Adrenal gland (tissue), 12 donors: ENCODE results near the gene MPG. TPM values are rescaled to one million over a fixed set of nuclear protein-coding genes. Genes with fewer than 3 reads are reported as not detected.

Experiments
- DNase-seq, 7 donors: peaks; one replicate each; pipeline ENCODE4 v3.0.0-alpha.2; 2019 to 2020
- H3K27ac ChIP-seq, 5 donors: fragments of 200-600 bp; sonication (generic) in 4 of 5; 1 replicate in 3 of 5; 2 replicates in 2 of 5; pipeline versions ENCODE4 v1.5.1 to v1.8.0; 2016 to 2020; ENCODE audit warnings: mild to moderate bottlenecking in 1 of 5
- H3K27me3 ChIP-seq: fragments of 200-600 bp; 2 replicates; pipeline ENCODE4 v1.8.0; 2021
- H3K36me3 ChIP-seq, 2 donors: fragments of 200-600 bp; replicated peaks in 1 of 2; 1 replicate in 1 of 2; 2 replicates in 1 of 2; pipeline versions ENCODE4 v1.5.1 to v1.8.0; 2018 to 2022
- H3K4me1 ChIP-seq, 2 donors: fragments of 200-600 bp; replicated peaks in 1 of 2; 1 replicate in 1 of 2; 2 replicates in 1 of 2; pipeline versions ENCODE4 v1.5.1 to v1.8.0; 2018 to 2021
- H3K4me3 ChIP-seq, 4 donors: fragments of 200-600 bp; sonication (generic) in 3 of 4; one replicate each; pipeline ENCODE4 v1.5.1; 2016 to 2018
- H3K9me3 ChIP-seq, 3 donors: fragments of 200-600 bp; sonication (generic) in 1 of 3; replicated peaks in 1 of 3; 1 replicate in 2 of 3; 2 replicates in 1 of 3; pipeline versions ENCODE4 v1.5.1 to v1.8.0; 2016 to 2021
- POLR2A ChIP-seq, 2 donors: fragments of 450-650 bp; IDR thresholded peaks; one replicate each; pipeline ENCODE4 v1.6.1; 2017; ENCODE audit warnings: antibody characterized with exemption in 2 of 2, mild to moderate bottlenecking in 2 of 2, moderate library complexity in 1 of 2
- WGBS, 4 donors: extraction: QIAGEN DNeasy Blood & Tissue Kit in 2 of 4; methylation state at CpG; one replicate each; pipeline versions ENCODE4 v1.1.5 to v1.1.7; 2013 to 2017; 5-methylcytosine and 5-hydroxymethylcytosine counted together
- intact Hi-C, 2 donors: fragments of 100-400 bp; cut with DNase I; formaldehyde crosslinking; loops; one replicate each; pipeline versions ENCODE4 v1.14.1 to v1.15.0; 2022 to 2023
- polyA plus RNA-seq, 3 donors: library from polyadenylated mRNA; stranded (reverse); fragments of 200-250 nt in 2 of 3; fragments of 350-450 nt in 1 of 3; fragmentation: Illumina TruSeq in 1 of 3; extraction: RNeasy Lipid Tissue Mini Kit (QIAGEN cat#74804) in 1 of 3; gene quantifications; one replicate each; pipeline ENCODE4 v1.2.3, GENCODE V29; 2013 to 2014
- total RNA-seq, 9 donors: library from RNA; depleted of rRNA in 4 of 9; stranded (reverse); fragments of >200 nt in 4 of 9; fragments of 120-200 nt in 1 of 9; fragmentation: NEBNext Ultra II Directional in 1 of 9; extraction: Animal tissue kit (Norgen Biotek cat#: 25700) in 1 of 9; gene quantifications; one replicate each; pipeline versions ENCODE4 v1.1.0 to v1.2.4, GENCODE V29; 2013 to 2023
- TF ChIP-seq, protein P1 (sequence below), 6 experiments: fragments of 450-650 bp in 4 of 6; fragments of 200-600 bp in 2 of 6; sonication (generic) in 1 of 6; IDR thresholded peaks; 1 replicate in 5 of 6; 2 replicates in 1 of 6; pipeline versions ENCODE4 v1.5.1 to v1.8.0; 2016 to 2021; ENCODE audit warnings: antibody characterized with exemption in 6 of 6, mild to moderate bottlenecking in 2 of 6, moderate library complexity in 1 of 6
- donor health status: healthy with polysubstance abuse.
- donor health status: Bipolar disorder and iron deficiency.
- donor health status: DM: yes; HTN: yes; CAD: no.
- donor health status: DM: no; HTN: no; CAD: no.
- donor health status: DM: no; HTN: no; CAD: no.
- donor health status: DM: yes; HTN: yes; CAD: no.

Gene MPG
- total and polyA plus RNA-seq, 12 donors: 5.0 to 207 (median 91.3) TPM

DNA sequence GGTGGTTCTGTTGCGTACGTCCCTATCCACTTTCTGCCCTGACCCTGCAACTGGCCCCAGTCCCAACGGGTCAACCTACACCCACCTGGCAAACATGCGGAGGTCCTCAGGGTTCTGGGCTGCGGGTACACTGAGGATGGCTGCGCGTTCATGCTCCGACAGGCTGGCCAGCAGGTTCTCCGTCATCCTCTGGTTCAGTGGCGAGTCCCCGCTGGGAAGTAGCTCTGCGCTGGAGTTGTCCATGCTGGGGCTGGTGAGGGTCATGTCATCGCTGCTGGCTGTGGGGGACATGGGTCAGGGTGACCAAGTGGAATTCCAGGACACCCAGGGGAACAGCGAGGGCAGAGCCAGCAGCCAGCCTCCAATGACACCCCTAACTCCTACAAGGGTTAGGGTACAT is 10.6 kb downstream of the MPG start:
- no peaks in the 10 kb centered on the region for H3K9me3 ChIP-seq
- TF ChIP-seq POLR2A (IDR thresholded peaks at IDR 0.05): no peak
- TF ChIP-seq, protein P1, sequence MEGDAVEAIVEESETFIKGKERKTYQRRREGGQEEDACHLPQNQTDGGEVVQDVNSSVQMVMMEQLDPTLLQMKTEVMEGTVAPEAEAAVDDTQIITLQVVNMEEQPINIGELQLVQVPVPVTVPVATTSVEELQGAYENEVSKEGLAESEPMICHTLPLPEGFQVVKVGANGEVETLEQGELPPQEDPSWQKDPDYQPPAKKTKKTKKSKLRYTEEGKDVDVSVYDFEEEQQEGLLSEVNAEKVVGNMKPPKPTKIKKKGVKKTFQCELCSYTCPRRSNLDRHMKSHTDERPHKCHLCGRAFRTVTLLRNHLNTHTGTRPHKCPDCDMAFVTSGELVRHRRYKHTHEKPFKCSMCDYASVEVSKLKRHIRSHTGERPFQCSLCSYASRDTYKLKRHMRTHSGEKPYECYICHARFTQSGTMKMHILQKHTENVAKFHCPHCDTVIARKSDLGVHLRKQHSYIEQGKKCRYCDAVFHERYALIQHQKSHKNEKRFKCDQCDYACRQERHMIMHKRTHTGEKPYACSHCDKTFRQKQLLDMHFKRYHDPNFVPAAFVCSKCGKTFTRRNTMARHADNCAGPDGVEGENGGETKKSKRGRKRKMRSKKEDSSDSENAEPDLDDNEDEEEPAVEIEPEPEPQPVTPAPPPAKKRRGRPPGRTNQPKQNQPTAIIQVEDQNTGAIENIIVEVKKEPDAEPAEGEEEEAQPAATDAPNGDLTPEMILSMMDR (IDR thresholded peaks at IDR 0.05): no peak
- intact Hi-C loops: no loop called here
- H3K36me3 ChIP-seq: peaks cover 0 to 57% of the 10 kb centered on the region in 2 donors
- H3K27ac ChIP-seq: no peak overlapping the region
- WGBS, 4 donors: 94 to 98% (median 96%) methylated on average over 4 to 14 of the region's 14 CpGs
- no peak for DNase-seq
- peaks cover 6 to 27% of the 10 kb centered on the region in 2 donors for H3K4me1 ChIP-seq
- H3K27me3 ChIP-seq: no peaks in the 10 kb centered on the region
- H3K4me3 ChIP-seq: no peak overlapping the region

DNA sequence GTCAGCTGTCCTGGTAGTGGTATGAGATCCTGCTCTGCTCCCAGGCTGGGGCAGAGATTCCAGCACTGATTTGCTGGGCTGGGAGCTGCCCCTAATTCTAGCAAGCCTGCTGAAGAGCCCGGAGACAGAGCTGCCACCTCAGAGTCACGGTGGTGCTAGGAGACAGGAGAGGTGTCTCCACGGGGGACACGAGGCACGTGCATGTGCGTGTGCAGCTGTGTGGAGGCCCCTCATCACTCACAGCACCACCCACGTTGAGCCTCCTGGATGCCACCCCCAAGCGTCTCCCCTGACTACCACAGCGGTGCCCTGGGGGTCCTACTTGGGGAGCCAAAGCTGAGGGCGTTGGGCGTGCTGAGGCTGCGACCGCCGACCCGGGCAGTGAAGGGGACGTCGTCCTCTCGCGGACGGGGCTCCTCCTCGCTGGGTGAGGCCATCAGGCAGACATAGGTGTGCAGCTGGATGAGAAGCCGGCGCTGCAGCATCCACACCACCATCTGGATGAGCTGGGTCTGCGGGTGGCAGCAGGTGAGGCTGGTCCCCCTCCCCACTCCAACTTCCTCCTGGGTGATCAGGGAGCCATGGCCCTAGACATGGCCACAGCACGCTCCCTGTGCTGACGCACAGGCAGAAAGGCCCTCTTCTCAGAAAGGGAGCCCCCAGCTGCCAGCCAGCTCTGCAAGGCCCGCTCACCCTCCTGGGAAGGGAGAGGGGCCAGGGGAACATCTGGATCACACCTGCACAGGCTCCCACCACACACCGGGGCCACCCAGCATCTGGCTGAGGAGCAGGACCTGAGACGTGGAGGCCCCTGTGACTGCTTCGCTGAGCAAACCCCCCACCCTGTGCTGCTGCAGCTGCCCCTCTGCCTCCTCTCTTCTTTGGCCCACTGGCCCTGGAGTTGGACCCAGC is 11.6 kb downstream of the MPG start:
- WGBS, 4 donors: 91 to 100% (median 93%) methylated on average over 1 to 30 of the region's 30 CpGs
- H3K36me3 ChIP-seq: peaks cover 0 to 50% of the 10 kb centered on the region in 2 donors
- intact Hi-C loops: no loop called here
- no peaks in the 10 kb centered on the region for H3K27me3 ChIP-seq
- no peak overlapping the region for H3K4me3 ChIP-seq
- TF ChIP-seq POLR2A (IDR thresholded peaks at IDR 0.05): no peak
- DNase-seq: no peak
- no peak overlapping the region for H3K27ac ChIP-seq
- H3K9me3 ChIP-seq: no peaks in the 10 kb centered on the region
- peaks cover 0 to 17% of the 10 kb centered on the region in 2 donors for H3K4me1 ChIP-seq

DNA sequence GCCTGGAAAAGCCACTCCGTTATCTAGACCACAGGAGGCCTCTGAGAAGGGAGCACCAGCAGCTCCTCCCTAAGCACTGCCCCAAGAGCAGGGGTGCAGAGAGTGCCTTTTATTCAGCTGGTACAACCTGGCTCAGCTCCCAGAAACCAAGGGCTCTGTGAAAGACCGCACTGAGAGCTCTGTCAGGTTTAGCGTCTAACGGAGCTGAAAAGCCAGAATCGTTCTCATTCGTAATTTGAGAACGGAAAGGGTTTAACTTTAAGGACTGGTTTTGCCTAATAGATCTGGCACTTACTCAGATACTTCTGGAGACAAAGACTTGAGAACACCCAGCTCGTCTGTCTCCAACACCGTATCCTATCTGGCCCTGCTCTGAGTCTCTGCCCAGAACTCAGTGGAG is 13.5 kb downstream of the MPG start:
- intact Hi-C loops: no loop called here
- Histone ChIP-seq H3K36me3 (peaks cover 0 to 34% of the 10 kb centered on the region in 2 donors), H3K27me3 (no peaks in the 10 kb centered on the region), H3K9me3 (no peaks in the 10 kb centered on the region), H3K27ac (peak overlapping the region in 2 of 5 donors; percentile 5 to 20), H3K4me3 (no peak overlapping the region), H3K4me1 (peaks cover 0 to 7% of the 10 kb centered on the region in 2 donors)
- 25 to 59% (median 35%) methylated on average over 7 to 9 of the region's 9 CpGs for WGBS, 4 donors
- TF ChIP-seq, protein P1 (IDR thresholded peaks at IDR 0.05): no peak
- TF ChIP-seq POLR2A (IDR thresholded peaks at IDR 0.05): peak in 1 of 2 donors; percentile 26
- DNase-seq: peak in 6 of 7 donors; percentile 67 to 80 (median 76)

DNA sequence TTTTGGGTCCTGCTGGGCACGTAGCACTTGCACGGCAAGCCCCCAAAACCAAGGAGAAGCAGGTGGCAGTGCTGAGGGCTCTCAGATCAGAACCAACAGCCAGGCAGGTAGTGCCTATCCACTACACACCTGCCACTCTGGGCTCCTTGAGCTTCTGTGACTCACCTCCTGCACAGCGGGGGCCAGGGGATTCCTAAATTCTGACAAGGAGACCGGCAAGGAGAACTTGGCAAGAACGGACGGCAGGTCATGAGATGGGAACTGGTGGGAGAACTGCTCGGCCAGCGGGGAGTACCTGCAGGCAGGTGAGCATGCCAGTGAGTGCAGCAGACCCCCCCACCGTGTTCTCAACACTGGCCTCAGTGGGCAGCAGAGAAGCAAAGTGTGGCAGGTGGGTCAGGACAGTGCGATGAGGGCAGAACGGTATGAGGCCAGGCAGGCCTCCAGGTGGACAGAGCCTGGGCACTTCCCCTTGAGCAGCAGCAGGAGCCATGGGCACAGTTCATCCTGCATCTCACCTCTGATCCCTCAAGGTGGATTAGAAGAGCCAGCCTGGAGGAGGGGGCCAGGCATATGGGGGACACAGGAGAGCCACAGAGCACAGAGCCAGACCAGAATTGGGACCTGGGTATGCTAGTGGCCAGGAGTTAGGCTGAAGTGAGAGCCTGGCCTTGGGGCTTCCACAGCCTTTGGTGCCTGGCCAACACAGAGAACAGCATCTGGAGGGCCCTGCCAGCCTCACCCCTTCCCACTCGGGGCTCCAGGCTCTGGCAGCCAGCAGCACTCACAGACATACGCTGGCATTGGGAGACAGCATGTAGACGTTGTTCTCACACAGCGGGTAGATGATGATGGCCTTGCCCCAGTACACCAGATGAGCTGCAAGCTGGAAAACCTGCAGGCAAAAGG is 14.7 kb downstream of the MPG start:
- no peaks in the 10 kb centered on the region for H3K9me3 ChIP-seq
- H3K4me1 ChIP-seq: peaks cover 0 to 7% of the 10 kb centered on the region in 2 donors
- intact Hi-C loops: no loop called here
- H3K4me3 ChIP-seq: no peak overlapping the region
- peaks cover 0 to 28% of the 10 kb centered on the region in 2 donors for H3K36me3 ChIP-seq
- DNase-seq: peak in 2 of 7 donors; percentile 62 to 68
- H3K27me3 ChIP-seq: no peaks in the 10 kb centered on the region
- WGBS, 4 donors: 74 to 84% (median 78%) methylated on average over 10 to 15 of the region's 15 CpGs; no CpG with 5 or more reads in 1 of the 4 donors
- no peak overlapping the region for H3K27ac ChIP-seq
- TF ChIP-seq POLR2A (IDR thresholded peaks at IDR 0.05): no peak
- TF ChIP-seq, protein P1 (IDR thresholded peaks at IDR 0.05): no peak
